ENCODE measurements around the gene ERLEC1.

ERLEC1 gene

GRCh38 chr2:53780056-53780455 lies 6.8 kb upstream of the ERLEC1 start:
- DNase-seq (ENCODE audit: low read depth) = no peak
- TF ChIP-seq, protein P1, sequence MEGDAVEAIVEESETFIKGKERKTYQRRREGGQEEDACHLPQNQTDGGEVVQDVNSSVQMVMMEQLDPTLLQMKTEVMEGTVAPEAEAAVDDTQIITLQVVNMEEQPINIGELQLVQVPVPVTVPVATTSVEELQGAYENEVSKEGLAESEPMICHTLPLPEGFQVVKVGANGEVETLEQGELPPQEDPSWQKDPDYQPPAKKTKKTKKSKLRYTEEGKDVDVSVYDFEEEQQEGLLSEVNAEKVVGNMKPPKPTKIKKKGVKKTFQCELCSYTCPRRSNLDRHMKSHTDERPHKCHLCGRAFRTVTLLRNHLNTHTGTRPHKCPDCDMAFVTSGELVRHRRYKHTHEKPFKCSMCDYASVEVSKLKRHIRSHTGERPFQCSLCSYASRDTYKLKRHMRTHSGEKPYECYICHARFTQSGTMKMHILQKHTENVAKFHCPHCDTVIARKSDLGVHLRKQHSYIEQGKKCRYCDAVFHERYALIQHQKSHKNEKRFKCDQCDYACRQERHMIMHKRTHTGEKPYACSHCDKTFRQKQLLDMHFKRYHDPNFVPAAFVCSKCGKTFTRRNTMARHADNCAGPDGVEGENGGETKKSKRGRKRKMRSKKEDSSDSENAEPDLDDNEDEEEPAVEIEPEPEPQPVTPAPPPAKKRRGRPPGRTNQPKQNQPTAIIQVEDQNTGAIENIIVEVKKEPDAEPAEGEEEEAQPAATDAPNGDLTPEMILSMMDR (IDR thresholded peaks at IDR 0.05; ENCODE audit: insufficient read depth, low read depth, low read length, missing control alignments) = no peak
- no peak overlapping the region for H3K4me3 ChIP-seq (ENCODE audit: low read depth, low read length)

DNA sequence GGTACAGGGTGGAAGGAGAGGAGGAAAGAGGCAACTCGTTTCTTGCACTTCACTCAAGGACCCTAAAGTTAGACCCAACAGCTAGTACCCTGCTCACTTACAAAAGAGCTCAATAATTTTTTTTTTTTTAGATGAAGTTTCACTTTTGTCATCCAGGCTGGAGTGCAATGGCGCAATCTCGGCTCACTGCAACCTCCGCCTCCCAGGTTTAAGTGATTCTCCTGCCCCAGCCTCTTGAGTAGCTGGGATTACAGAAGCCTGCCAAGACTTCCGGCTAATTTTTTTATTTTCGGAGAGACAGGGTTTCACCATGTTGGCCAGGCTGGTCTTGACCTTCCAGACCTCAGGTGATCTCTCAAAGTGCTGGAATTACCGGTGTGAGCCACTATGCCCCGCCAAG lies 4.2 kb upstream of the ERLEC1 start:
- TF ChIP-seq, protein P1 (IDR thresholded peaks at IDR 0.05; ENCODE audit: insufficient read depth, low read depth, low read length, missing control alignments) = no peak
- no peak overlapping the region for H3K4me3 ChIP-seq (ENCODE audit: low read depth, low read length)
- DNase-seq (ENCODE audit: low read depth) = no peak

DNA sequence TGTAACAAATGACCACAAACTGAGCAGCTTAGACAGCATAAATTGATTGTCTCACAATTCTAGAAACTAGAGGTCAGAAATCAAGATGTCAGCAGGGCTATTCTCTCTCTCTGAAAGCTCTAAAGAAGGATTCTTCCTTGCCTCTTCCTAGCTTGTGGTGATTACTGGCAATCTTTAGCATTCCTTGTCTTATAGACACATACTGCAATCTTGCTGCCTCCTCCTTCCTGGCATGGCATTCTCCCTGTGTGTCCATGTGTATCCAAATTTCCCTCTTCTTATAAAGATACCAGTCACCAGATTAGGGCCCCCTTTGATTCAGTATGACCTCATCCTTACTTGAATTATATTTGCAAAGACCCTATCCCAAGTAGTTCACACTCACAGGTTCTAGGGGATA lies 2.4 kb upstream of the ERLEC1 start:
- no peak overlapping the region for H3K4me3 ChIP-seq (ENCODE audit: low read depth, low read length)
- TF ChIP-seq, protein P1 (IDR thresholded peaks at IDR 0.05; ENCODE audit: insufficient read depth, low read depth, low read length, missing control alignments) = no peak
- DNase-seq (ENCODE audit: low read depth) = no peak

DNA sequence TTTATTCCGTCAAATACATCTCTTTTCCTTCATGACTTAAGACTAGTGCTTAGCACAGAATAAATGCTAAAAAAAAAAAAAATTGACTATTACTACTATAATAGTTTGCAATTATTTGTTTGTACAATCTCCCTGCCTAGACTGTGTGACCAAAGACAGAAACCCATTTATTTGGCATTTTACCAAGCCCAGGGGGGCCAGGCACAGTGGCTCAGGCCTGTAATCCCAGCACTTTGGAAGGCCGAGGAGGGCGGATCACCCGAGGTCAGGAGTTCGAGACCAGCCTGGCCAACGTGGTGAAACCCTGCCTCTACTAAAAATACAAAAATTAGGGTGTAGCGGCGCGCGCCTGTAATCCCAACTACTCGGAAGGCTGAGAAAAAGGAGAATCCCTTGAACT lies 1.5 kb upstream of the ERLEC1 start:
- DNase-seq (ENCODE audit: low read depth) = no peak
- TF ChIP-seq, protein P1 (IDR thresholded peaks at IDR 0.05; ENCODE audit: insufficient read depth, low read depth, low read length, missing control alignments) = no peak
- peak overlapping the region; percentile 75 for H3K4me3 ChIP-seq (ENCODE audit: low read depth, low read length)

DNA sequence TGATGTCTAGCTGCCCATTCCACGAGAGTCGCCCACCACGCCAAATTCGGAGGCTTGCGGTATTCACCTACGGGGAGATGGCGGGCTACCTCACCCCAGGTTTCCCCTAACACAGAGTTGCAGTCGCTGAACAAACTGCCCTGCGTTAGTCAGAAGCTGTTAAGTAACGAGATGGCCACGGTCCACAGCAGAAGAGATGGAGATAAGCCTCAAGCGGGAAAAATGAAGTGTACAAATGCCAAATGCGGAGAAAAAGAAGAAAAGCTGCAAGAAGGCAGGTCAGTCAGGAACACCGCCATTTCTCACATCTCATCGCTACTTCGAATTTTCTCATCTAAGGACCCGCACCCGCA lies 516 bp upstream of the ERLEC1 start:
- peak; percentile 28 for DNase-seq (ENCODE audit: low read depth)
- H3K4me3 ChIP-seq (ENCODE audit: low read depth, low read length) = peak overlapping the region; percentile 75
- TF ChIP-seq, protein P1 (IDR thresholded peaks at IDR 0.05; ENCODE audit: insufficient read depth, low read depth, low read length, missing control alignments) = no peak

- TF ChIP-seq, protein P1 (IDR thresholded peaks at IDR 0.05; ENCODE audit: insufficient read depth, low read depth, low read length, missing control alignments) = no peak
- H3K4me3 ChIP-seq (ENCODE audit: low read depth, low read length) = peak overlapping the region; percentile 75
- DNase-seq (ENCODE audit: low read depth) = no peak
Measured at GRCh38 chr2:53787614-53788289, 908 bp downstream of the ERLEC1 start.

GRCh38 chr2:53793261-53793660 lies 6.4 kb downstream of the ERLEC1 start:
- TF ChIP-seq, protein P1 (IDR thresholded peaks at IDR 0.05; ENCODE audit: insufficient read depth, low read depth, low read length, missing control alignments) = no peak
- no peak overlapping the region for H3K4me3 ChIP-seq (ENCODE audit: low read depth, low read length)
- DNase-seq (ENCODE audit: low read depth) = no peak

All from GM12865 (cell line).